ENCODE measurements around the gene MEFV. TPM values are rescaled to one million over a fixed set of nuclear protein-coding genes. Genes with fewer than 3 reads are reported as not detected.

The MEFV gene, protein sequence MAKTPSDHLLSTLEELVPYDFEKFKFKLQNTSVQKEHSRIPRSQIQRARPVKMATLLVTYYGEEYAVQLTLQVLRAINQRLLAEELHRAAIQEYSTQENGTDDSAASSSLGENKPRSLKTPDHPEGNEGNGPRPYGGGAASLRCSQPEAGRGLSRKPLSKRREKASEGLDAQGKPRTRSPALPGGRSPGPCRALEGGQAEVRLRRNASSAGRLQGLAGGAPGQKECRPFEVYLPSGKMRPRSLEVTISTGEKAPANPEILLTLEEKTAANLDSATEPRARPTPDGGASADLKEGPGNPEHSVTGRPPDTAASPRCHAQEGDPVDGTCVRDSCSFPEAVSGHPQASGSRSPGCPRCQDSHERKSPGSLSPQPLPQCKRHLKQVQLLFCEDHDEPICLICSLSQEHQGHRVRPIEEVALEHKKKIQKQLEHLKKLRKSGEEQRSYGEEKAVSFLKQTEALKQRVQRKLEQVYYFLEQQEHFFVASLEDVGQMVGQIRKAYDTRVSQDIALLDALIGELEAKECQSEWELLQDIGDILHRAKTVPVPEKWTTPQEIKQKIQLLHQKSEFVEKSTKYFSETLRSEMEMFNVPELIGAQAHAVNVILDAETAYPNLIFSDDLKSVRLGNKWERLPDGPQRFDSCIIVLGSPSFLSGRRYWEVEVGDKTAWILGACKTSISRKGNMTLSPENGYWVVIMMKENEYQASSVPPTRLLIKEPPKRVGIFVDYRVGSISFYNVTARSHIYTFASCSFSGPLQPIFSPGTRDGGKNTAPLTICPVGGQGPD
- total RNA-seq (10 to 100 TPM in 1 of 2 donors, 1 to 10 TPM in 1; 4.8 to 11.3 TPM), polyA plus RNA-seq (10 to 100 TPM in 1 of 2 donors, 1 to 10 TPM in 1; 1.3 to 21.7 TPM)
- long read RNA-seq, donor 1: 0 reads
- long read RNA-seq, donor 2, partial matches to known transcripts: 5 of 5 reads
- long read RNA-seq, donor 2, other reads (novel, unspliced or antisense): 0 of 5 reads
- long read RNA-seq, donor 3: 0 reads
- long read RNA-seq, donor 4: 0 reads
- long read RNA-seq, donor 5: 0 reads

DNA sequence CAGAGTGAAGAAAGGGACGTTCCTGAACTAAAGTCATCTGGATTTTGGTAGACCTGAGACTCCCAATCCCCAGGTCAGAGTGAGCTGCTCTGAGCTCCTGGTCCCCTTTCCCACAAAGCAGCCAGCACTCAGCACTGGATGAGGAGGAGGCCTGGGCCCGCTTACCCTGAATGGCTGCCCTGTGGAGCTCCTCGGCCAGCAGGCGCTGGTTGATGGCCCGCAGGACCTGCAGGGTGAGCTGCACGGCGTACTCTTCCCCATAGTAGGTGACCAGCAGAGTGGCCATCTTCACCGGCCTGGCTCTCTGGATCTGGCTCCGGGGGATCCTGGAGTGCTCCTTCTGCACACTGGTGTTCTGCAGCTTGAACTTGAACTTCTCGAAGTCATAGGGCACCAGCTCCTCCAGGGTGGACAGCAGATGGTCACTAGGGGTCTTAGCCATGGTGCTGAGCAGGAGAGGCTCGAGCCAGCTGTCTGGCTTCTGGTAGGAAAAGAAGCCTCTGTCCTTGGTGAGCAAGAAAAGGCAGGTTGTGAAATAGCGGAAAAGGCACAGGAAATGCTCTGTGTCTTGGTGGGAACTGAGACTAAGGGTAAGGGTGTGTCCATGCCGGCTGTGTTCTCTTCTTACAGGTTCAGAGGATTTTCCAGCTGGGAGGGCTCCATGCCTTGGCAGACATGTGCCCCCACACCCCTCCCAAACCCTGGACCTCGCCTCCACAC, at the start of gene MEFV:
TSS of gene MEFV (minus strand) at position 488 of the 720 bp plus-strand sequence. CDS start at position 442, 46 bp downstream.
- no peak within 1 kb of the TSS for H3K4me3 ChIP-seq
- no peak for TF ChIP-seq CTCF (IDR thresholded peaks at IDR 0.05; ENCODE audit: control extremely low read depth, extremely low read depth)
- peak in 1 of 3 donors; percentile 7 for DNase-seq

DNA sequence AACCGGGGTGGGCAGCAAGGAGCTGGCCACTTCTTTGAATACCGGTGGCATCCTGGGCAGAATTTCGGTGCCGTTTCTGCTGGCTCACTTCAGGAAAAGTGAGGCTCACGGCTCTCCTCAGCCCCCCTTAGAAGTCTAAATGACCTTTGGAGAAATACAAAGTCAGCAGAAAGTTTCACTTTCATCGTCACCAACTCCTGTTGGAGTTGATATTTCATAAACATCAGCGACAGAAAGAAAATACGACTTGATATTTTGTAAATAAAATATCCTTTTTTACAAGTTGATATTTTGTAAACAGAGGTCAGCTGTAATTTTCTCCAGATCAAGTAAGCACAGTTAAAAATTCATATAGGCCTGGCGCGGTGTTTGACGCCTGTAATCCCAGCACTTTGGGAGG, 49.6 kb upstream of the MEFV start:
- no peak for ATAC-seq (ENCODE audit: insufficient read depth, low FRiP score)
- peak overlapping the region; percentile 77 for H3K4me3 ChIP-seq
- no peak for TF ChIP-seq CTCF (IDR thresholded peaks at IDR 0.05; ENCODE audit: control extremely low read depth, extremely low read depth)
- WGBS, 2 donors: 59 to 63% methylated on average over 11 of the region's 11 CpGs
- H3K9me3 ChIP-seq (ENCODE audit: control insufficient read depth in 4 of 4, insufficient read depth in 3 of 4, low read length in 3 of 4): peaks cover 2 to 52% (median 33%) of the 10 kb centered on the region in 4 donors
- H3K4me1 ChIP-seq (ENCODE audit: control insufficient read depth in 5 of 5, insufficient read depth in 5 of 5, low read length in 5 of 5): peaks cover 0 to 9% (median 0%) of the 10 kb centered on the region in 5 donors
- H3K36me3 ChIP-seq (ENCODE audit: control insufficient read depth in 4 of 4, insufficient read depth in 4 of 4, low read length in 4 of 4): peaks cover 8 to 37% (median 27%) of the 10 kb centered on the region in 4 donors
- H3K9ac ChIP-seq (ENCODE audit: insufficient read depth in 1 of 2, low read length in 2 of 2): peak overlapping the region in 1 of 2 donors; percentile 41
- no peak for DNase-seq
- H3K27ac ChIP-seq (ENCODE audit: low read depth in 1 of 2, low read length in 1 of 2): peak overlapping the region; percentile 92 to 97
- no peaks in the 10 kb centered on the region for H3K27me3 ChIP-seq (ENCODE audit: control insufficient read depth in 3 of 3, insufficient read depth in 3 of 3, low read length in 2 of 3)

More for the DNA sequence above, at the start of gene MEFV:
- H3K36me3 ChIP-seq (ENCODE audit: control insufficient read depth in 4 of 4, insufficient read depth in 4 of 4, low read length in 4 of 4): no peaks in the 10 kb centered on the region
- WGBS, 2 donors: 64 to 73% methylated on average over 14 of the region's 14 CpGs
- H3K9ac ChIP-seq (ENCODE audit: insufficient read depth in 1 of 2, low read length in 2 of 2): no peak within 1 kb of the TSS
- no peak for ATAC-seq (ENCODE audit: insufficient read depth, low FRiP score)
- peaks cover 0 to 6% (median 0%) of the 10 kb centered on the region in 3 donors for H3K27me3 ChIP-seq (ENCODE audit: control insufficient read depth in 3 of 3, insufficient read depth in 3 of 3, low read length in 2 of 3)
- H3K27ac ChIP-seq (ENCODE audit: low read depth in 1 of 2, low read length in 1 of 2): no peak within 1 kb of the TSS
- H3K4me1 ChIP-seq (ENCODE audit: control insufficient read depth in 5 of 5, insufficient read depth in 5 of 5, low read length in 5 of 5): no peaks in the 10 kb centered on the region
- H3K9me3 ChIP-seq (ENCODE audit: control insufficient read depth in 4 of 4, insufficient read depth in 3 of 4, low read length in 3 of 4): peaks cover 0 to 4% (median 0%) of the 10 kb centered on the region in 4 donors

- peaks cover 8 to 39% (median 31%) of the 10 kb centered on the region in 4 donors for H3K36me3 ChIP-seq (ENCODE audit: control insufficient read depth in 4 of 4, insufficient read depth in 4 of 4, low read length in 4 of 4)
- no peak for TF ChIP-seq CTCF (IDR thresholded peaks at IDR 0.05; ENCODE audit: control extremely low read depth, extremely low read depth)
Measured at GRCh38 chr16:3305109-3306068, 49.0 kb upstream of the MEFV start, which contains the start of the genes TIGD7 and ZNF75A. TSS of gene TIGD7 (minus strand) at chr16:3305430. CDS start at chr16:3300614, 4,816 bp downstream. TSS of gene ZNF75A (plus strand) at chr16:3305497. CDS start at chr16:3308429, 2,932 bp downstream.

More at GRCh38 chr16:3305109-3306068, 49.0 kb upstream of the MEFV start, which contains the start of the genes TIGD7 and ZNF75A:
- Histone ChIP-seq H3K27me3 (ENCODE audit: control insufficient read depth in 3 of 3, insufficient read depth in 3 of 3, low read length in 2 of 3) (no peaks in the 10 kb centered on the region), H3K27ac (ENCODE audit: low read depth in 1 of 2, low read length in 1 of 2) (peak within 1 kb of the TSS; percentile 92 to 97), H3K9me3 (ENCODE audit: control insufficient read depth in 4 of 4, insufficient read depth in 3 of 4, low read length in 3 of 4) (peaks cover 2 to 55% (median 34%) of the 10 kb centered on the region in 4 donors), H3K4me1 (ENCODE audit: control insufficient read depth in 5 of 5, insufficient read depth in 5 of 5, low read length in 5 of 5) (peaks cover 0 to 9% (median 0%) of the 10 kb centered on the region in 5 donors), H3K4me3 (peak within 1 kb of the TSS; percentile 77), H3K9ac (ENCODE audit: insufficient read depth in 1 of 2, low read length in 2 of 2) (peak within 1 kb of the TSS in 1 of 2 donors; percentile 41)
- 1 to 2% methylated on average over 96 to 103 of the region's 103 CpGs for WGBS, 2 donors
- DNase-seq: peak; percentile 92 to 95 (median 94)
- ATAC-seq (ENCODE audit: insufficient read depth, low FRiP score): peak; percentile 95

All from lung (tissue), 16 donors.